HG02623 (cell line): ENCODE measurements around the gene FMO1.
"Not testable (repeated sequence)": the region's sequence is repeated elsewhere in the genome, so short reads cannot be mapped to it uniquely, and the experiment has no call there.

Source experiments
- ATAC-seq: cut with Tn5 transposase; IDR thresholded peaks from one replicate; pipeline ENCODE4 v1.9.1; 2021; ENCODE audit warnings: moderate library complexity; ENCODE audit not compliant: unreplicated experiment

The FMO1 gene

GRCh38 chr1:171279234-171279633 lies 30.9 kb downstream of the FMO1 start:
- ATAC-seq = no peak

DNA sequence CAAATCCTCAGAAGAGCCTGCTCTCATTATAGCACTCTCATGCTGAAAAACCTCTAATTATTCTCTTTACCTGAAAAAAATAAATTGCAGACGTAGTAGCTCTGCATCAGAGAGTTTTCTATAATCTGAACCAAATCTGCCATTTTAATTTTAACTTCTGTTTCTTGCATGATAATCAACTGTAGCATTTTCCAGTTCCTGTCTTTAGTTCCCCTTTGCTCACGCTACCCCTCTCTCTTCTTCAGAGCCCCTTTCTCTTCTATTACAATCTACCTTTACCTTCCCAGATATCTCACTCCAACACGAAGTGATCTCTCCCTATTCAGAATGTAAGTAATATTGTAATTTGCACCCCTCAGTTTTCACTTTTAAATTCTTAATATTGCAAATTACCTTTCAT lies 31.4 kb downstream of the FMO1 start:
- no peak for ATAC-seq

GRCh38 chr1:171280599-171280998 lies 32.3 kb downstream of the FMO1 start:
- no peak for ATAC-seq

DNA sequence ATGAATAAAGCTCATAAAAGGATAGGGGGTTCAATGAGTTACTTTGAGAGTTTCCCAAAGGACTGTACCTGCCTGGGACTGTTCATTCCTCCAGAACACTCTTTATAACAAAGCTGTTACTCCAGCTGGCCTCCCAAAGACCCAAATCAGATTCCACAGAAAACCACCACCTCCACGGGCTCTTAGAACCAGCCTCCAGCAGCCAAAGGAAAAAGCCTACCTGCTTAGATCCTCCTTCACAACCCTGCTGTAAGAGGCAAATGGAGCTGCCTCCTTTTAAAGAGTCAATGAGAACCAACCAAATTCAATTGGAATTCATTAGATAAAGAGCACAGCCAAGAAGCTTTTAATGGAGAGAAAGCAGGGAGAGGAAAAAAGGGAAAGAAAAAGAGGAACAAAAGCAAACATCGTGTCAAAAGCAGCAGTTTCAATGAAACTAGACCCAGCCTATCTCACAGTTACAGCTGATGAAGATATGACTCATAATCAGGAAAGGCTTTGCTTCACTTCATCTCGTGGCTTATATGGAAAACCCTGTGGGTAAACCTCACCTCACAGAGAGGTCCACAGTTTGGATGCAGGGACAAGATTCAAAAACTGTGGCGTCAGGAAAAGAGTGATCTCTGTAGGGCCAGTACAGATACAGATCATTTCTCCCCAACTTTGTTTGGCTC lies 37.9 kb downstream of the FMO1 start:
- ATAC-seq = peak; percentile 82

GRCh38 chr1:171290621-171291020 lies 42.3 kb downstream of the FMO1 start:
- no peak for ATAC-seq

- no peak for ATAC-seq
Measured at GRCh38 chr1:171292799-171293198, 44.5 kb downstream of the FMO1 start.

DNA sequence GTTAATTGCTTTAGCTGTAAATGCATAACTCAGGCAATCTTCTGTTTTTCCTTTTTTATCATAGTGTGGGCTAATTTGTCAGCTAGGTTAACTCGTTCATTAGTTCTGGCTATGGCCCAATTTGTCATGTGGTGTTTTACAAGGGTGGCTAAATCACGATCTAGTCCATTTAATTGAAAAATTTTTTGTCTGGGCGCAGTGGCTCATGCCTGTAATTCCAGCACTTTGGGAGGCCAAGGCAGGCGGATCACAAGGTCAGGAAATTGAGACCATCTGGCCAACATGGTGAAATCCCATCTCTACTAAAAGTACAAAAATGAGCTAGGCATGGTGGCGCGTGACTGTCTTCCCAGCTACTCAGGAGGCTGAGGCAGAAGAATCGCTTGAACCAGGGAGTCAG lies 47.1 kb downstream of the FMO1 start:
- ATAC-seq = not testable (repeated sequence)

GRCh38 chr1:171295821-171296220 lies 47.5 kb downstream of the FMO1 start:
- ATAC-seq = no peak

- no peak for ATAC-seq
Measured at GRCh38 chr1:171296897-171297296, 48.6 kb downstream of the FMO1 start.

- no peak for ATAC-seq
Measured at GRCh38 chr1:171298696-171299095, 50.4 kb downstream of the FMO1 start.

- no peak for ATAC-seq
Measured at GRCh38 chr1:171299342-171299741, 51.0 kb downstream of the FMO1 start.

DNA sequence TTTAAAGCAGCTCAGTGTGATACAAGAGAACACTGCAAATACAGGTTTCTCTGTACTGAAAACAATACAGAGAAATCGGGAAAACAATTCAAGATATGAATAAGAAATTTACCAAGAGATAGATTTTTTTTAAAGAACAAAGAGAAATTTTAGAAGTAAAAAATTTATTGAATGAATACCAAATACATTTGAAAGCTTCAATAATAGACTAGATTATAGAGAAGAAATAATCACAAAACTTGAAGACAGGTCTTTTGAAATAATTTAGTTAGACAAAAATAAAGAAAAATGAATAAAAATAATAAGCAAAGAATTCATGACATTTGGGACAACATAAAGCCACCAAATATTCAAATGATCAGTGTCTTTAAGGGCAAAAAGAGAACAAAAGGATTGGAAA lies 52.1 kb downstream of the FMO1 start:
- no peak for ATAC-seq

DNA sequence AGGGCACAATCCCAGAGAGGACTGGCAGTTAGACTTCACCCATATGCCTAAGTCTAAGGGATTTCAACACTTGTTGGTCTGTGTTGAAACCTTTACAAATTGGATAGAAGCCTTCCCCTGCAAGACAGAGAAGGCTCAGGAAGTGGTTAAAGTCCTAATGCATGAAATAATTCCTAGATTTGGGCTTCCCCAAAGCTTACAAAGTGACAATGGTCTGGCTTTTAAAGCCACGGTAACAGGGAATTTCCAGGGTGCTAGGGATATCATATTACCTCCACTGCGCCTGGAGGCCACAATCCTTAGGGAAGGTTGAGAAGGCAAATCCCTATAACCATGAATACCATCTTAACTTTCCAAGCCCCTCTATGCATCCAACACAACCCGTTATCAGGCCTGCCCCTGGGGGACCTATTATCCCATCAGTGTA lies 62.4 kb downstream of the FMO1 start:
- no peak for ATAC-seq

DNA sequence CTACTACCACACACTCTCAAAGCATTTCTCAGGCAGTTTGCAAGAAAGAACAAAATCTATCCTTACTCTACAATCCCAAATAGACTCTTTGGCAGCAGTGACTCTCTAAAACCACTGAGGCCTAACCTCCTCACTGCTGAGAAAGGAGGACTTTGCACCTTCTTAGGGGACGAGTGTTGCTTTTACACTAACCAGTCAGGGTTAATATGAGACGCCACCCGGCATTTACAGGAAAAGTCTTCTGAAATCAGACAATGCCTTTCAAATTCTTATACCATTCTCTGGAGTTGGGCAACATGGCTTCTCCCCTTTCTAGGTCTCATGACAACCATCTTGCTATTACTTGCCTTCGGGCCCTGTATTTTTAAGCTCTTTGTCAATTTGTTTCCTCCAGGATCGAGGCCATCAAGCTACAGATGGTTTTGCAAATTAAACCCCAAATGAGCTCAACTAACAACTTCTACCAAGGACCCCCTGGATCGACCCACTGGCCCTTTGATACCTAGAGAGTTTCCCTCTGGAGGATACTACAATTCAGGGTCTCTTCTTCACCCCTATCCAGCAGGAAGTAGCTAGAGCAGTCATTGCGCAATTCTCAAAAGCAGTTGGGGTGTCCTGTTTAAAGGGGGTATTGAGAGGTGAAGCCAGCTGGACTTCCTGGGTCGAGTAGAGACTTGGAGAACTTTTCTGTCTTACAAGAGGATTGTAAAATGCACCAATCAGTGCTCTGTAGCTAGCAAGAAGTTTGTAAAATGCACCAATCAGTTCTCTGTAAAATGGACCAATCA lies 63.7 kb downstream of the FMO1 start:
- ATAC-seq = no peak

DNA sequence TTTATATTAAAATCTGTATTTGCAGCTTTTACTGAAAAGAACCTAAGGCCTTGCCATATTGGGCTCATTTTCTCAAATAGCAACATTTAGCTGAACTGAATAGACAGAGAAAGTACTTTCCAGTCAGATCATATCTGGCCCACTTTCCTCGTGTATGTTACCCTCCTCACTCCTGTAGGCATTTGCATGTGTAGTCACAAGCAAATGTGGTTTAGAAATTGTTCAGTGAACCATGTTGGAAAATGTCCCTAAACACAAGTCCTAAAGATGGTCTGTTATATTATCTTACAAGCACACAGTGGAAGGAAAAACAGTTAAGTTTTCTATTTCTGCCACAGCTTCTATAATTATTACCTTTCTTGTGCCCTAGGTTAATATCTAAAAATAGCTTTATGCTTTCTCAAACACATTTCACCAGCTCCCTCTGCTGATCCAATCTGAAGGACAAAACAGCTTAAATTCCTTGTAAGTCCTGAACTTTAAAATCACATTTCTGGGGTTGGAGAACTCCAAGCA lies 65.1 kb downstream of the FMO1 start:
- ATAC-seq = peak; percentile 49

- ATAC-seq = peak; percentile 99
Measured at GRCh38 chr1:171313835-171314320, 65.6 kb downstream of the FMO1 start, which contains the start of gene FMO4. Gene FMO4, plus strand, starts transcription at chr1:171314183. Its CDS starts 5,643 bp downstream, at chr1:171319826.

DNA sequence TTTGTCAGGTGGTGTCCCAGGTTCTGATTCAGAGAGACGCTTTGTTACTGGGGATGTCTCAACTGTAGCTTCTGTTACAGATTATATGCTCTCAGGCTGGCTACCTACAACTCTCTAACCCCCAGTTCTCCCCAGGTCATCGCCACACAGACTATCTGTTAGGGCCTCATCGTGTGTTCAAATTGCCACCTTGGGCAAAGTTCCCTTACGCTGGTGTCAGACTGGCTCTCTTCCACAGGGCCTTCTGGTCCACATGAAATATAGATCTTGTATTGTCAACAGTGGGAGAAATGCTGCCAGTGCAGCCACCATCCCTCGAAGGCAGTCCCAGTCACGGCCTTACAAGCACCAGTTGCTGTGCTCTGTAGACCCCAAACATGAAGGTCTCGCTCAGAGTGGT lies 81.0 kb downstream of the FMO1 start:
- no peak for ATAC-seq

DNA sequence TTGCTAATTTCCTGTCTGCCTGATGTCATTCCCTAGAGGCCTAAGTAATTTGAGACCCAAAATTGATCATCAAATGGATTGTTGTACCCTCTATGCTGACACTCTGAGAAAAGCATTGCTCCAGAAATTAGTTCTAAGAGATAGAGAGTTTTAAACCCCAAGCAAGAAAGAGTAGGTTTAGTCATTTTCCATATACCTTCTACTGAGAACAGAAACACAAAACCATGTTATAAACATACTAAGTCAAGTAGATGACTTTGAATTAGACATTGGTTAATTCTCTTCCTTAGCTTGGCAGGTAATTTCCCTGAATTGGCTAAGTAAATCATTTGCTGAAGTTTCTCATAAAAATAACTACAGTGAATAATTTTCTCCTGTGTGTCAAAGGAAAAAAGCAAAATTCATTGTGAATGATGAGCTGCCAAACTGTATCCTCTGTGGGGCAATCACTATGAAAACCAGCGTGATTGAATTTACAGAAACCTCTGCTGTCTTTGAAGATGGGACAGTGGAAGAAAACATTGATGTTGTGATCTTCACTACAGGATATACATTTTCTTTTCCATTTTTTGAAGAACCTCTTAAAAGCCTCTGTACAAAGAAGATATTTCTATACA lies 85.8 kb downstream of the FMO1 start:
- ATAC-seq = no peak
